GM12878 (cell line): ENCODE results near the gene CLEC4E. TPM values are rescaled to one million over a fixed set of nuclear protein-coding genes. Genes with fewer than 3 reads are reported as not detected.

Source experiments
- ATAC-seq: fragments of 200-7000 bp; cut with Tn5 transposase; 3 replicates; pipeline ENCODE4 v1.9.1; 2020; ENCODE audit warnings: mild to moderate bottlenecking, moderate library complexity
- BruUV-seq: library from RNA; stranded (reverse); fragments of 400-500 nt; replicated peaks from 2 replicates; lab custom pipeline; 2021; lab: Mats Ljungman, UMichigan
- CTCF ChIA-PET: fragments of 300-600 bp; sonication (Branson Sonifier 250); formaldehyde crosslinking; extraction: SDS; loops from one replicate; lab custom pipeline; 2021; ENCODE audit warnings: inconsistent platforms; lab: Yijun Ruan, JAX
- POLR2A ChIA-PET: fragments of 350-600 bp; formaldehyde crosslinking; extraction: SDS; loops from one replicate; lab custom pipeline; 2021; ENCODE audit warnings: inconsistent platforms; lab: Charles Lee
- RAD21 ChIA-PET: fragments of 300-600 bp; sonication (Branson Sonifier 250); formaldehyde crosslinking; loops from one replicate; lab custom pipeline; 2023; ENCODE audit warnings: antibody characterized with exemption; ENCODE audit not compliant: unreplicated experiment; lab: Charles Lee
- SMC1A ChIA-PET: fragments of 300-600 bp; sonication (Branson Sonifier 250); formaldehyde crosslinking; loops from one replicate; lab custom pipeline; 2023; ENCODE audit not compliant: unreplicated experiment, uncharacterized antibody; lab: Charles Lee
- DNase-seq: peaks from one replicate; pipeline ENCODE4 v3.0.0-alpha.2; 2011; ENCODE audit warnings: low read depth, low spot score
- FAIRE-seq: peaks from 3 replicates; lab custom pipeline; 2011; peaks lifted over from hg19 to GRCh38; lab: Jason Lieb, UNC
- H2AFZ ChIP-seq: 2 replicates; pipeline ENCODE4 v1.6.0; 2011; ENCODE audit warnings: low read depth, low read length, control low read depth; ENCODE audit not compliant: control insufficient read depth
- H3K27ac ChIP-seq: 2 replicates; pipeline ENCODE4 v1.5.1; 2011; ENCODE audit warnings: control low read depth; ENCODE audit not compliant: control insufficient read depth, insufficient read depth
- H3K27me3 ChIP-seq, 2 experiments: replicated peaks in 1 of 2; 2 replicates each; pipeline versions ENCODE4 v1.6.0 to v1.6.1; 2011; ENCODE audit warnings: low read length in 1 of 2; ENCODE audit not compliant: control insufficient read depth in 2 of 2, insufficient read depth in 2 of 2
- H3K36me3 ChIP-seq, 2 experiments: 2 replicates each; pipeline ENCODE4 v1.5.1; 2011; ENCODE audit warnings: low read length in 1 of 2; ENCODE audit not compliant: control insufficient read depth in 2 of 2, insufficient read depth in 2 of 2
- H3K4me1 ChIP-seq: 2 replicates; pipeline ENCODE4 v1.6.1; 2011; ENCODE audit warnings: mild to moderate bottlenecking, low read length, moderate library complexity, mixed read lengths; ENCODE audit not compliant: control insufficient read depth, insufficient read depth
- H3K4me2 ChIP-seq: 2 replicates; pipeline ENCODE4 v1.6.0; 2011; ENCODE audit warnings: control low read depth; ENCODE audit not compliant: control insufficient read depth, insufficient read depth
- H3K4me3 ChIP-seq: fragments of 200-600 bp; sonication (generic); 2 replicates; pipeline ENCODE4 v1.5.1; 2016
- H3K79me2 ChIP-seq: 2 replicates; pipeline ENCODE4 v1.6.0; 2011; ENCODE audit warnings: low read length; ENCODE audit not compliant: control insufficient read depth, insufficient read depth
- H3K9ac ChIP-seq: 2 replicates; pipeline ENCODE4 v1.8.0; 2011; ENCODE audit warnings: low read length, control low read depth, mixed read lengths; ENCODE audit not compliant: control insufficient read depth, insufficient read depth
- H3K9me3 ChIP-seq: replicated peaks from 3 replicates; pipeline ENCODE4 v1.5.1; 2011; ENCODE audit warnings: mild to moderate bottlenecking, low read length; ENCODE audit not compliant: control insufficient read depth, insufficient read depth
- H4K20me1 ChIP-seq: 2 replicates; pipeline ENCODE4 v1.6.0; 2011; ENCODE audit not compliant: control insufficient read depth, insufficient read depth
- CHD1 ChIP-seq: IDR thresholded peaks from 2 replicates; pipeline ENCODE4 v1.6.1; 2012; ENCODE audit warnings: low read depth, low read length, improper control_type of control experiment
- ESRRA ChIP-seq: IDR thresholded peaks from 2 replicates; pipeline ENCODE4 v1.6.1; 2012; ENCODE audit warnings: mild to moderate bottlenecking, low read length, improper control_type of control experiment
- WGBS: methylation state at CpG from one replicate; pipeline ENCODE4 v1.1.6; 2016; ENCODE audit warnings: low lambda C conversion rate; ENCODE audit not compliant: insufficient replicate concordance, insufficient coverage; ENCODE audit errors: missing lambda C conversion rate; 5-methylcytosine and 5-hydroxymethylcytosine counted together
- in situ Hi-C: fragments of 300-500 bp; cut with MboI; formaldehyde crosslinking; loops from 9 replicates; pipeline ENCODE4 v1.14.3; 2018; ENCODE audit warnings: mixed read lengths
- intact Hi-C: fragments of 100-400 bp; cut with micrococcal nuclease; formaldehyde crosslinking; loops from one replicate; pipeline ENCODE4 v1.14.2; 2022; ENCODE audit not compliant: unreplicated experiment
- polyA plus RNA-seq, 11 experiments: library from polyadenylated mRNA; depleted of rRNA in 4 of 11; unstranded in 6 of 11; stranded (reverse) in 5 of 11; fragments of >200 nt; fragmentation: Nextera tagmentation in 4 of 11; fragmentation: Illumina TruSeq in 1 of 11; extraction: Ambion mirVana in 4 of 11; extraction: Trizol in 1 of 11; gene quantifications; 1 replicate in 1 of 11; 2 replicates in 10 of 11; pipeline versions ENCODE4 v1.2.1 to v1.2.3, GENCODE V29; 2011 to 2016; ENCODE audit warnings: inconsistent platforms in 2 of 11, missing spikeins in 2 of 11, low read depth in 1 of 11
- total RNA-seq, 4 experiments: library from RNA; depleted of rRNA in 3 of 4; stranded (reverse); fragments of >200 nt in 3 of 4; fragmentation: Illumina TruSeq in 1 of 4; extraction: Trizol in 1 of 4; gene quantifications; 2 replicates each; pipeline versions ENCODE4 v1.2.1 to v1.2.3, GENCODE V29; 2013 to 2021
- TF ChIP-seq, protein P1 (sequence below): fragments of 450-650 bp; IDR thresholded peaks from 2 replicates; pipeline ENCODE4 v1.6.1; 2017; ENCODE audit warnings: mild to moderate bottlenecking, moderate library complexity

CLEC4E gene
- total and polyA plus RNA-seq, 10 of the 15 experiments (the other 5 are each of a cell fraction or from before 2014, with no cell fraction given) = not detected

GRCh38 chr12:8584004-8584403 lies 43.3 kb upstream of the CLEC4E start:
- Histone ChIP-seq H3K9me3 (no peaks in the 10 kb centered on the region), H3K36me3 (no peaks in the 10 kb centered on the region), H4K20me1 (no peaks in the 10 kb centered on the region), H2AFZ (no peak overlapping the region), H3K79me2 (no peaks in the 10 kb centered on the region), H3K4me1 (no peaks in the 10 kb centered on the region), H3K4me2 (no peak overlapping the region), H3K4me3 (no peak overlapping the region), H3K27me3 (no peaks in the 10 kb centered on the region), H3K9ac (no peak overlapping the region), H3K27ac (no peak overlapping the region)
- no peak for FAIRE-seq
- POLR2A ChIA-PET = interaction anchor here (0.6 kb wide), 1 partner anchor 326 kb away, joined by 4 read pairs; no protein-coding TSS in a partner anchor
- no peak for ATAC-seq
- BruUV-seq = no TSS peak
- DNase-seq = no peak
- CTCF ChIA-PET = interaction anchor here (0.9 to 1.0 kb wide), 2 partner anchors 28 to 86 kb away, joined by 3 read pairs; partner anchors contain the start of gene AICDA
- intact Hi-C loops = no loop called here
- TF ChIP-seq CHD1 (no peak), ESRRA (no peak)
- TF ChIP-seq, protein P1, sequence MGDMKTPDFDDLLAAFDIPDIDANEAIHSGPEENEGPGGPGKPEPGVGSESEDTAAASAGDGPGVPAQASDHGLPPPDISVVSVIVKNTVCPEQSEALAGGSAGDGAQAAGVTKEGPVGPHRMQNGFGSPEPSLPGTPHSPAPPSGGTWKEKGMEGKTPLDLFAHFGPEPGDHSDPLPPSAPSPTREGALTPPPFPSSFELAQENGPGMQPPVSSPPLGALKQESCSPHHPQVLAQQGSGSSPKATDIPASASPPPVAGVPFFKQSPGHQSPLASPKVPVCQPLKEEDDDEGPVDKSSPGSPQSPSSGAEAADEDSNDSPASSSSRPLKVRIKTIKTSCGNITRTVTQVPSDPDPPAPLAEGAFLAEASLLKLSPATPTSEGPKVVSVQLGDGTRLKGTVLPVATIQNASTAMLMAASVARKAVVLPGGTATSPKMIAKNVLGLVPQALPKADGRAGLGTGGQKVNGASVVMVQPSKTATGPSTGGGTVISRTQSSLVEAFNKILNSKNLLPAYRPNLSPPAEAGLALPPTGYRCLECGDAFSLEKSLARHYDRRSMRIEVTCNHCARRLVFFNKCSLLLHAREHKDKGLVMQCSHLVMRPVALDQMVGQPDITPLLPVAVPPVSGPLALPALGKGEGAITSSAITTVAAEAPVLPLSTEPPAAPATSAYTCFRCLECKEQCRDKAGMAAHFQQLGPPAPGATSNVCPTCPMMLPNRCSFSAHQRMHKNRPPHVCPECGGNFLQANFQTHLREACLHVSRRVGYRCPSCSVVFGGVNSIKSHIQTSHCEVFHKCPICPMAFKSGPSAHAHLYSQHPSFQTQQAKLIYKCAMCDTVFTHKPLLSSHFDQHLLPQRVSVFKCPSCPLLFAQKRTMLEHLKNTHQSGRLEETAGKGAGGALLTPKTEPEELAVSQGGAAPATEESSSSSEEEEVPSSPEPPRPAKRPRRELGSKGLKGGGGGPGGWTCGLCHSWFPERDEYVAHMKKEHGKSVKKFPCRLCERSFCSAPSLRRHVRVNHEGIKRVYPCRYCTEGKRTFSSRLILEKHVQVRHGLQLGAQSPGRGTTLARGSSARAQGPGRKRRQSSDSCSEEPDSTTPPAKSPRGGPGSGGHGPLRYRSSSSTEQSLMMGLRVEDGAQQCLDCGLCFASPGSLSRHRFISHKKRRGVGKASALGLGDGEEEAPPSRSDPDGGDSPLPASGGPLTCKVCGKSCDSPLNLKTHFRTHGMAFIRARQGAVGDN = no peak
- WGBS = 17% methylated on average over 7 of the region's 7 CpGs
- RAD21 ChIA-PET = interaction anchor here (0.7 kb wide), 1 partner anchor 40 kb away, joined by 3 read pairs; no protein-coding TSS in a partner anchor
- SMC1A ChIA-PET = interaction anchor here (0.9 to 1.0 kb wide), 2 partner anchors 25 to 40 kb away, joined by 3 to 4 read pairs; no protein-coding TSS in a partner anchor
- in situ Hi-C loops = no loop called here
